LNCAP (cell line): ENCODE data around the gene IL22RA1.

Source experiments
- TF ChIP-seq, protein P1 (sequence below): fragments of 450-650 bp; IDR thresholded peaks from 2 replicates; pipeline ENCODE4 v1.5.1; 2017; ENCODE audit warnings: mild to moderate bottlenecking

Gene IL22RA1

GRCh38 chr1:24164004-24164403 is 21.1 kb upstream of the IL22RA1 start:
- TF ChIP-seq, protein P1, sequence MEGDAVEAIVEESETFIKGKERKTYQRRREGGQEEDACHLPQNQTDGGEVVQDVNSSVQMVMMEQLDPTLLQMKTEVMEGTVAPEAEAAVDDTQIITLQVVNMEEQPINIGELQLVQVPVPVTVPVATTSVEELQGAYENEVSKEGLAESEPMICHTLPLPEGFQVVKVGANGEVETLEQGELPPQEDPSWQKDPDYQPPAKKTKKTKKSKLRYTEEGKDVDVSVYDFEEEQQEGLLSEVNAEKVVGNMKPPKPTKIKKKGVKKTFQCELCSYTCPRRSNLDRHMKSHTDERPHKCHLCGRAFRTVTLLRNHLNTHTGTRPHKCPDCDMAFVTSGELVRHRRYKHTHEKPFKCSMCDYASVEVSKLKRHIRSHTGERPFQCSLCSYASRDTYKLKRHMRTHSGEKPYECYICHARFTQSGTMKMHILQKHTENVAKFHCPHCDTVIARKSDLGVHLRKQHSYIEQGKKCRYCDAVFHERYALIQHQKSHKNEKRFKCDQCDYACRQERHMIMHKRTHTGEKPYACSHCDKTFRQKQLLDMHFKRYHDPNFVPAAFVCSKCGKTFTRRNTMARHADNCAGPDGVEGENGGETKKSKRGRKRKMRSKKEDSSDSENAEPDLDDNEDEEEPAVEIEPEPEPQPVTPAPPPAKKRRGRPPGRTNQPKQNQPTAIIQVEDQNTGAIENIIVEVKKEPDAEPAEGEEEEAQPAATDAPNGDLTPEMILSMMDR, result no peak

GRCh38 chr1:24162201-24162600 is 19.3 kb upstream of the IL22RA1 start:
- TF ChIP-seq, protein P1, result no peak

- TF ChIP-seq, protein P1, result no peak
Observed at GRCh38 chr1:24161270-24161669, 18.3 kb upstream of the IL22RA1 start.

DNA sequence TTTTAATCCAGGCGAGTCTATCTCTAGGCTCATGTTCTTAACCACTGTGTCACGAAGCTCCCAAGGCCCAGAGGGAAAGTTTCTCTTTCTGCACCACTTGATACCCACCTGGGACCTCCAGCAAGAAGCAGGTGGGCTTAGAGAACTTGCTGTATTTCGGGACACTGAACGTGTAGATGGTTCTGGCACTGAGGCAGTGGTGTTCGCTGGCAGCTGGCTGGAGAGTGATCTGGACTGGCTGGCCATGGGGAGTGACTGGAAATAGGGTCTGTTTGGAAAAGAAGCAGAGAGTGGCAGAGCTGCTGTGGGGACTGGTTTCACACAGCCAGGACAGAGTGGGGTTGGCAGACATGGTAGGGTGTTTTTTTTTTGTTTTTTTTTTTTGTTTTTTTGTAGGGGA is 16.4 kb upstream of the IL22RA1 start:
- TF ChIP-seq, protein P1, result no peak

DNA sequence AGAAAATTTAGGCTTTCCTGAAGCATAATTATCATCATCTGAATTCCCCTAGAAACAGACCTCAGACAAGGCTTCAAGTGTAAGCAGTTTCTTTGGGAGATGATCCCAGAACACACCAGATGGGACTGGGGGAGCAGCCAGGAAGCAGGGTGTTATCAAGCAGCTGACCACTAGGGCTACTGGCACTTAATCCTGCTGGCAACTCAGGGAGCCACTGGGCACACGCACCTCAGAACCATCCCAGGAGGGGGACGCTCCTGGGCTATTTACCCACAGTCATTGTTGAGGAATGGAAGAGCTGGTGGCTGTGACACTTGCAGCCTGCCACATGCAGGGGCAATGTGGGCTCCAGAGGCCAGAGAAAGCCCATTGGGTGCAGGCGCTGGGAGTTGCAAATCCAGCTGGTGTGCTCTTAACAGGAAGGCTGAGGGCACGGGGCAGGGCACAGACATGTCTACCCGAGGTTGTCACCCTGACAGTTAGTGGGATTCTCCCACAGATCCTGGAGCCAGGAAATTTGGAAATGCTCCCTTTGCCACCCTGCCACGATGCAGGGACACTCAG is 15.1 kb upstream of the IL22RA1 start:
- TF ChIP-seq, protein P1, result no peak

GRCh38 chr1:24156542-24157260 is 13.8 kb upstream of the IL22RA1 start:
- TF ChIP-seq, protein P1, result no peak

DNA sequence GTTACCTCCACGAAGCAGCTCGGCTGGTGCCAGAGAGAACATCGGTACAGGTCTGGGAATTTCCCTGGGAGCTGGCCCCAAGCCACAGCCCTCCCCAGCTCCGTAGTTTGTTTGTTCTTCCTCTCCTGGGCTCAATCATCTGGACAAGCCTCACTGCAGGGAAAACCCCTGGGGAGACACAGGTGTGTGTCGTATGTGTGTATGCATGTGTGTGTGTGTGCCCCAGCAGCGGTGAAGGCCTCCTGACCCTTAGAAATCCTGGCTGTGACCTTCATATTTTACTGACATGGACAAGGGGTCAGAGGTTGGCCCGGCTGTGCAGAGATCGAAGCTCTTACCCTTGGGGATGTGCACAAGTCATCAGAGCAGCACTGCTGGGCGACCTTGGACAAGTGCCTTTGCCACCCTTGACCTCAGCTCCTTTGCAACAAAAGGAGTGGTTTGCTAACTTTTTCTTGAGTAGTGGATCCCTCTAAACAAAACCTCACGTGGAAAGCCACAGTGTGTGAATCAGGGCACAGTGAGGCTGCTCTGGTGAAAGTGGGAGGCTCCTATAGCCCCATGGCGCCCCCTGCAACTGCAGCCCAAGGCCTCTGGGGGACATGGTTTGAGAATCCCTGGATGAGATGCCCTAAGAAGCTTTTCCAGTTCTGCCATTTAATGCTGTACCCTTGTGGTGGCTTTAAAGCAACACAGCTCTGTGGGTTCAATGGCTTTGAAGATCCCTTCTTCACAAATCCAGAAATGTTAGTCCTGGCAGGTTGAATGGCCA is 12.3 kb upstream of the IL22RA1 start:
- TF ChIP-seq, protein P1, result no peak
